H1 (cell line): ENCODE results near the gene CDH15.

Source experiments
- CHD2 ChIP-seq: IDR thresholded peaks from 2 replicates; pipeline ENCODE4 v1.6.1; 2012; ENCODE audit warnings: low read length, improper control_type of control experiment
- EP300 ChIP-seq, 2 experiments: IDR thresholded peaks; 1 replicate in 1 of 2; 2 replicates in 1 of 2; pipeline ENCODE4 v1.6.1; 2011 to 2012; ENCODE audit warnings: low read depth in 2 of 2, low read length in 2 of 2, mild to moderate bottlenecking in 2 of 2, borderline replicate concordance in 1 of 2, inconsistent platforms in 1 of 2, moderate library complexity in 1 of 2
- JUND ChIP-seq: IDR thresholded peaks from 2 replicates; pipeline ENCODE4 v1.6.1; 2011; ENCODE audit warnings: mild to moderate bottlenecking, improper control_type of control experiment, low read length
- KDM1A ChIP-seq: fragments of 200-600, 300-600 bp; sonication (generic); IDR thresholded peaks from 2 replicates; pipeline ENCODE4 v1.7.1; 2016; ENCODE audit warnings: mild to moderate bottlenecking, low read length, borderline replicate concordance
- PHF8 ChIP-seq: fragments of 200-600 bp; sonication (generic); conservative IDR thresholded peaks from 2 replicates; pipeline ENCODE4 v1.7.1; 2012; ENCODE audit warnings: low read depth, mild to moderate bottlenecking, inconsistent platforms, low read length, moderate library complexity
- POLR2AphosphoS5 ChIP-seq: IDR thresholded peaks from 2 replicates; pipeline ENCODE4 v1.6.1; 2011; ENCODE audit warnings: low read depth, low read length
- RFX5 ChIP-seq: IDR thresholded peaks from 2 replicates; pipeline ENCODE4 v1.6.1; 2011; ENCODE audit warnings: low read depth, low read length, improper control_type of control experiment, borderline replicate concordance
- TF ChIP-seq, protein P1 (sequence below), 3 experiments: IDR thresholded peaks; 1 replicate in 2 of 3; 2 replicates in 1 of 3; pipeline versions ENCODE4 v1.5.1 to v1.6.1; 2011; ENCODE audit warnings: low read length in 3 of 3, mild to moderate bottlenecking in 3 of 3, inconsistent platforms in 2 of 3, low read depth in 1 of 3, moderate library complexity in 1 of 3; ENCODE audit not compliant: insufficient read depth in 1 of 3; ENCODE audit errors: control extremely low read depth in 1 of 3

GRCh38 chr16:89159850-89160354 lies 11.6 kb upstream of the CDH15 start:
- TF ChIP-seq JUND (no peak), PHF8 (no peak), RFX5 (no peak), POLR2AphosphoS5 (no peak), KDM1A (no peak), CHD2 (no peak), EP300 (IDR thresholded peaks at IDR 0.05; ENCODE audit: borderline replicate concordance in 1 of 2, low read depth in 2 of 2, low read length in 2 of 2) (no peak)
- TF ChIP-seq, protein P1, sequence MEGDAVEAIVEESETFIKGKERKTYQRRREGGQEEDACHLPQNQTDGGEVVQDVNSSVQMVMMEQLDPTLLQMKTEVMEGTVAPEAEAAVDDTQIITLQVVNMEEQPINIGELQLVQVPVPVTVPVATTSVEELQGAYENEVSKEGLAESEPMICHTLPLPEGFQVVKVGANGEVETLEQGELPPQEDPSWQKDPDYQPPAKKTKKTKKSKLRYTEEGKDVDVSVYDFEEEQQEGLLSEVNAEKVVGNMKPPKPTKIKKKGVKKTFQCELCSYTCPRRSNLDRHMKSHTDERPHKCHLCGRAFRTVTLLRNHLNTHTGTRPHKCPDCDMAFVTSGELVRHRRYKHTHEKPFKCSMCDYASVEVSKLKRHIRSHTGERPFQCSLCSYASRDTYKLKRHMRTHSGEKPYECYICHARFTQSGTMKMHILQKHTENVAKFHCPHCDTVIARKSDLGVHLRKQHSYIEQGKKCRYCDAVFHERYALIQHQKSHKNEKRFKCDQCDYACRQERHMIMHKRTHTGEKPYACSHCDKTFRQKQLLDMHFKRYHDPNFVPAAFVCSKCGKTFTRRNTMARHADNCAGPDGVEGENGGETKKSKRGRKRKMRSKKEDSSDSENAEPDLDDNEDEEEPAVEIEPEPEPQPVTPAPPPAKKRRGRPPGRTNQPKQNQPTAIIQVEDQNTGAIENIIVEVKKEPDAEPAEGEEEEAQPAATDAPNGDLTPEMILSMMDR (IDR thresholded peaks at IDR 0.05; ENCODE audit: control extremely low read depth in 1 of 3, insufficient read depth in 1 of 3, low read depth in 1 of 3, low read length in 3 of 3) = no peak
